Duodenal mucosa (tissue), 2 donors: ENCODE results near the gene GALK1.

Source experiments
- H3K27ac ChIP-seq: one replicate; pipeline ENCODE4 v1.7.0; 2013; ENCODE audit warnings: low read depth, low read length
- H3K27me3 ChIP-seq, 2 donors: one replicate each; pipeline ENCODE4 v1.7.0; 2013; ENCODE audit warnings: low read length in 2 of 2, control low read depth in 1 of 2; ENCODE audit not compliant: insufficient read depth in 2 of 2, control insufficient read depth in 1 of 2
- H3K36me3 ChIP-seq, 2 donors: one replicate each; pipeline ENCODE4 v1.7.0; 2013; ENCODE audit warnings: low read length in 2 of 2, control low read depth in 1 of 2; ENCODE audit not compliant: insufficient read depth in 2 of 2, control insufficient read depth in 1 of 2
- H3K4me1 ChIP-seq, 2 donors: one replicate each; pipeline ENCODE4 v1.7.0; 2013; ENCODE audit warnings: low read length in 2 of 2, control low read depth in 1 of 2; ENCODE audit not compliant: insufficient read depth in 2 of 2, control insufficient read depth in 1 of 2
- H3K4me3 ChIP-seq, 2 donors: one replicate each; pipeline ENCODE4 v1.7.0; 2013; ENCODE audit warnings: low read length in 2 of 2, low read depth in 1 of 2
- H3K9ac ChIP-seq, 2 donors: one replicate each; pipeline ENCODE4 v1.7.0; 2013; ENCODE audit warnings: low read length in 2 of 2, low read depth in 1 of 2
- H3K9me3 ChIP-seq, 2 donors: one replicate each; pipeline ENCODE4 v1.7.0; 2013; ENCODE audit warnings: low read length in 2 of 2, control low read depth in 1 of 2; ENCODE audit not compliant: control insufficient read depth in 1 of 2

Gene GALK1

DNA sequence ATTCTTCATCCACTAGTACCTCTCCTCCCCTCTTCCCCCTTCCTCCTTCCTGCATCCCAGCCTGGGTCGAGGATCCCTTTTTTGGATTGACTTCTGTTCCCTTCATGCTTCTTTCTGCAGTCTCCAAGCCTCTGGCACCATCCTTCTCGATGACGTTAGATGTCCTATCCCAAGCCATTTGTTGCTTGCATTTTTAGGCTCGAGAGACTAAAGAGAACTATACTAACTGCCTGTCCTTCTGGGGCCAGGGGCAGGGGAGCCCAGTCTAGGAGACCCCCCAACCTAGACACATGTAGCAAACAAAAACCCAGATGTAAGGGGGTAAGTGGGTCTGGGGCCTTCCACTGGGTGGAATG, 43.5 kb upstream of the GALK1 start:
- no peak overlapping the region for H3K27ac ChIP-seq
- H3K9me3 ChIP-seq = no peaks in the 10 kb centered on the region
- H3K9ac ChIP-seq = no peak overlapping the region
- H3K4me1 ChIP-seq = peaks cover 0 to 6% of the 10 kb centered on the region in 2 donors
- H3K4me3 ChIP-seq = no peak overlapping the region
- H3K36me3 ChIP-seq = peaks cover 22 to 32% of the 10 kb centered on the region in 2 donors
- no peaks in the 10 kb centered on the region for H3K27me3 ChIP-seq

GRCh38 chr17:75807861-75808260, 42.9 kb upstream of the GALK1 start:
- Histone ChIP-seq H3K4me1 (peaks cover 0 to 6% of the 10 kb centered on the region in 2 donors), H3K27me3 (no peaks in the 10 kb centered on the region), H3K27ac (no peak overlapping the region), H3K9me3 (no peaks in the 10 kb centered on the region), H3K4me3 (no peak overlapping the region), H3K36me3 (peaks cover 18 to 25% of the 10 kb centered on the region in 2 donors), H3K9ac (no peak overlapping the region)

DNA sequence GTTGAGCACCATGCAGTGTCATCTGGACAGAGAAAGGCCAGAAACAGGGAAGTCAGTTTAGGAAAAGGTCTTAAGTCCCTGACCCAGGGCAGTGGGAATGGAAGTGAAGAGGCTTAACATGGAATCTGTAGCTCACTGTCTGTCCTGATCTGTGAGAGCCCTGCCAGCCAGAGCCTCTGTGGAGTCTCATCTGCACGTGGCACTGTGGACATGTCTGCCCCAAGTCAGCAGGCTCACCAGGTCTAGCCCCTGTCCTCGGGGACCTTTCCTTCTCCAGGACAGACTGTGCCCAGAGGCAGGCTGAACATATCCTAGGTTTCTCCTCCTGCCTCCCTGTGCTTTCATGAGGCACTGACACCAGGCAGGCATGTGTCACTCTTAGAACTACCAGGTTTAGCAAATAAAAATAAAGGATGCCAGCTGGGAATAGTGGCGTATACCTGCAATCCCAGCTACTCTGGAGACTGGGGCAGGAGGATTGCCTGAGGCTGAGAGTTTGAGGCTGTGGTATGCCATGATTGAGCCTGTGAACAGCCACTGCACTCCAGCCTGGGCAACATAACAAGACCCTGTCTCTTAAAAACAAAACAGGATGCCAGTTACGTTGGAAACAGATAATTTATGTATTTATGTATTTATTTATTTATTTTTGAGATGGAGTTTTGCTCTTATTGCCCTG, 42.0 kb upstream of the GALK1 start:
- peaks cover 9 to 16% of the 10 kb centered on the region in 2 donors for H3K36me3 ChIP-seq
- no peaks in the 10 kb centered on the region for H3K27me3 ChIP-seq
- no peak overlapping the region for H3K4me3 ChIP-seq
- H3K27ac ChIP-seq = no peak overlapping the region
- no peaks in the 10 kb centered on the region for H3K9me3 ChIP-seq
- H3K4me1 ChIP-seq = peaks cover 0 to 6% of the 10 kb centered on the region in 2 donors
- H3K9ac ChIP-seq = no peak overlapping the region

GRCh38 chr17:75803883-75804282, 38.9 kb upstream of the GALK1 start:
- Histone ChIP-seq H3K9me3 (no peaks in the 10 kb centered on the region), H3K27ac (no peak overlapping the region), H3K4me1 (no peaks in the 10 kb centered on the region), H3K4me3 (no peak overlapping the region), H3K9ac (no peak overlapping the region), H3K27me3 (no peaks in the 10 kb centered on the region), H3K36me3 (peaks cover 0 to 12% of the 10 kb centered on the region in 2 donors)

DNA sequence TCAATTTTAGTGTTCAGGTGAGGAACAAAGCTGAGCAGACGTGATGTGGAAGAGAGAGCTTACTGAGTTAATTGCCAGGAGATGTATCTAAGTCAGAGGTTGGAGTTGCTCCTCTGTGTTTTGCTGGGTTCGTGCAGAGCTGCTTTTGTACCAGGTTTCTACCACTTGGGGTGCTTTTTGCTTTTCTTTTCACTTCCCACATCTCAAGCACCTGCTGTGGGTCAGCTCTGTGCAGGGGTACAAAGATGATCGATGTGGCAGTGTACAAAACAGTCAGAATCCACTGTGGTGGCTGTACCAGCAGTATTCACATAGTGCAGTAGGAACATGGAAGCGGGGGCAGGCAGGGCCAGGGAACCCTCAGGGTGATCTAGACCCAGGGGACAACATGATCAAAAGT, 34.4 kb upstream of the GALK1 start:
- Histone ChIP-seq H3K27me3 (no peaks in the 10 kb centered on the region), H3K4me3 (no peak overlapping the region), H3K4me1 (no peaks in the 10 kb centered on the region), H3K9me3 (no peaks in the 10 kb centered on the region), H3K9ac (no peak overlapping the region), H3K36me3 (peaks cover 6 to 26% of the 10 kb centered on the region in 2 donors), H3K27ac (no peak overlapping the region)

DNA sequence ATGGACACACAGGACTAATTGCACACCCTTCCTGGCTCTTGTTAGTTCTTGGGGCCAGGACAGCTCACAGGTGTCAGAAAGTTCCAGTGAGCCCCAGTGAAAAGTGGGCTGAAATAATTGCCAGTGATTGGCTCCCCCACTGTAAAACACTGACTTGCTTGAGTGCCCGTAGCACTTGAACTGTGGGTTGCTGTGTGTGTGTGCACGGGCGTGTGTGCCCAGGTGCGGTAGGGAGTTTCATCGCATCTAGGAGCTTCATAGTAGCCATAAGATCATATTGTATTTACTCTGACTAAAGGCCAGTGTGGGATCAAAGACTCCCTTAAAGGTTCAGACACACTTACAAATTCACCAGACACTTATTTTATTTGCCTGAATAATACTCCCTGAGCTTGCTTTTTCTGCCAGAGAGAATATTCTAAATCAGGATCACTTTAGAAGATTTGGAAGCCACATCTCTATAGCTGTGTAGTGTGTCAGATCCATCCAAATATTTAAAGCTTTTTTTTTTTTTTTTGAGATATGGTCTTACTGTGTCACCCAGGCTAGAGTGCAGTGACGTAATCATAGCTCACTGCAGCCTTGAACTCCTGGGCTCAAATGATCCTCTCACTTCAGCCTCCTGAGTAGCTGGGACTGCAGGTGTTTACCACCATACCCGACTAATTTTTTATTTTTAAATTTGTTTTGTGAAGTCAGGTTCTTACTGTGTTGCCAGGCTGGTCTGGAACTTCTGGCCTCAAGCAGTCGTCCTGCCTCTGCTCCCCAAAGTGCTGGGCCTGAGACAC, 31.0 kb upstream of the GALK1 start:
- H3K9me3 ChIP-seq = no peaks in the 10 kb centered on the region
- peaks cover 6 to 46% of the 10 kb centered on the region in 2 donors for H3K36me3 ChIP-seq
- H3K4me1 ChIP-seq = no peaks in the 10 kb centered on the region

DNA sequence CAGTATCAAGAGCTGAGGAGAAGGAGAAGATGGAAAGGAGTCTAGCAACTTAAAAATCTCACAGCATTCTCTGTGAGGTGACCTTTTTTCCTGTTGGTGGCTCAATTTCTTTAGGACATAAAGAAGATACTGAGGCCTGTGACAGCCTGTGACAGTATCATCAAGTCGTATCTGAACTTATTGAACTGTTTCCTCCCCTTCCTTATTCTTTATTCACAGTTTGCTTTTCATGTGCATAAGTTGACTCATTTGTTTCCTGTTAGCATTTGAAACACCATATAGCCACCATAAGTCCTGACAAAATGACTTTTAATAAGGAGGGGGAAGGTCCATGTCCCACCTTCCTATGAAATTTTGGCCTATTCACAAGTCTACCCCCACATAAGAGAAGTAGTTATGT, 28.5 kb upstream of the GALK1 start:
- Histone ChIP-seq H3K36me3 (peaks cover 6 to 34% of the 10 kb centered on the region in 2 donors), H3K9ac (no peak overlapping the region), H3K4me3 (no peak overlapping the region), H3K27me3 (no peaks in the 10 kb centered on the region), H3K27ac (no peak overlapping the region), H3K9me3 (no peaks in the 10 kb centered on the region), H3K4me1 (no peaks in the 10 kb centered on the region)

More for the DNA sequence above, 31.0 kb upstream of the GALK1 start:
- no peaks in the 10 kb centered on the region for H3K27me3 ChIP-seq
- no peak overlapping the region for H3K4me3 ChIP-seq
- no peak overlapping the region for H3K27ac ChIP-seq
- H3K9ac ChIP-seq = no peak overlapping the region

DNA sequence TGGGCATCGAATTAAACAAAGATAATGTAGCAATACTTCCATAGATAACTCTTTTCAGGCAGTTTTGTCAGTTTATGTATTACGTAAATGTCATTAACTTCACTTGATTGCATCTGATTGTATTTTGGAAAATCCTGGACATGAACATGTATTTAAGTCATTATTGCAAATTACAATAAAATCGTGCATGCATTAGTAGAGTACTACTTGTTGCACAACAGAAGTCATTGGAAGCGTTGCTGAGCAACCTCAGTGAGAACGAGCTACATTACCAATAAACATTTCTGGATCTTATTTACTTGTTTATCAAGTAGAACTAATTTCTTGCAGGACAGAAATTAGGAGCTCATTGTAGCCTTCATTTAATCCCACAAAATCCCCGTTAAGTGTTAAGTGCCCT, 26.3 kb upstream of the GALK1 start:
- H3K27ac ChIP-seq = no peak overlapping the region
- no peaks in the 10 kb centered on the region for H3K9me3 ChIP-seq
- H3K4me3 ChIP-seq = no peak overlapping the region
- peaks cover 0 to 24% of the 10 kb centered on the region in 2 donors for H3K36me3 ChIP-seq
- peaks cover 3 to 8% of the 10 kb centered on the region in 2 donors for H3K4me1 ChIP-seq
- H3K9ac ChIP-seq = no peak overlapping the region
- H3K27me3 ChIP-seq = no peaks in the 10 kb centered on the region

- H3K27ac ChIP-seq = peak overlapping the region; percentile 99
- H3K36me3 ChIP-seq = no peaks in the 10 kb centered on the region
Measured at GRCh38 chr17:75785016-75785890, 20.3 kb upstream of the GALK1 start.

More at GRCh38 chr17:75785016-75785890, 20.3 kb upstream of the GALK1 start:
- no peaks in the 10 kb centered on the region for H3K27me3 ChIP-seq
- H3K9ac ChIP-seq = peak overlapping the region; percentile 88 to 98
- no peaks in the 10 kb centered on the region for H3K9me3 ChIP-seq
- peak overlapping the region; percentile 74 for H3K4me3 ChIP-seq
- peaks cover 26 to 35% of the 10 kb centered on the region in 2 donors for H3K4me1 ChIP-seq
